Measurements from ENCODE around the gene CCND2.

GRCh38 chr12:4266990-4267389, 6.6 kb upstream of the CCND2 start:
- TF ChIP-seq, protein P1, sequence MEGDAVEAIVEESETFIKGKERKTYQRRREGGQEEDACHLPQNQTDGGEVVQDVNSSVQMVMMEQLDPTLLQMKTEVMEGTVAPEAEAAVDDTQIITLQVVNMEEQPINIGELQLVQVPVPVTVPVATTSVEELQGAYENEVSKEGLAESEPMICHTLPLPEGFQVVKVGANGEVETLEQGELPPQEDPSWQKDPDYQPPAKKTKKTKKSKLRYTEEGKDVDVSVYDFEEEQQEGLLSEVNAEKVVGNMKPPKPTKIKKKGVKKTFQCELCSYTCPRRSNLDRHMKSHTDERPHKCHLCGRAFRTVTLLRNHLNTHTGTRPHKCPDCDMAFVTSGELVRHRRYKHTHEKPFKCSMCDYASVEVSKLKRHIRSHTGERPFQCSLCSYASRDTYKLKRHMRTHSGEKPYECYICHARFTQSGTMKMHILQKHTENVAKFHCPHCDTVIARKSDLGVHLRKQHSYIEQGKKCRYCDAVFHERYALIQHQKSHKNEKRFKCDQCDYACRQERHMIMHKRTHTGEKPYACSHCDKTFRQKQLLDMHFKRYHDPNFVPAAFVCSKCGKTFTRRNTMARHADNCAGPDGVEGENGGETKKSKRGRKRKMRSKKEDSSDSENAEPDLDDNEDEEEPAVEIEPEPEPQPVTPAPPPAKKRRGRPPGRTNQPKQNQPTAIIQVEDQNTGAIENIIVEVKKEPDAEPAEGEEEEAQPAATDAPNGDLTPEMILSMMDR (IDR thresholded peaks at IDR 0.05), result no peak
- TF ChIP-seq POLR2A (IDR thresholded peaks at IDR 0.05) (no peak), POLR2AphosphoS5 (IDR thresholded peaks at IDR 0.05) (no peak)
